T-cell (primary cell): ENCODE measurements around the gene GPAM. TPM values are rescaled to one million over a fixed set of nuclear protein-coding genes. Genes with fewer than 3 reads are reported as not detected.

ENCODE experiments used
- ATAC-seq, 4 experiments: fragments of 200-7000 bp in 3 of 4; fragments of 150-1000 bp in 1 of 4; cut with Tn5 transposase; replicated peaks in 1 of 4; 1 replicate in 3 of 4; 2 replicates in 1 of 4; pipeline ENCODE4 v1.10.0; 2021; ENCODE audit warnings: moderate library complexity in 3 of 4, mild to moderate bottlenecking in 2 of 4, moderate number of reproducible peaks in 1 of 4
- CTCF ChIA-PET, 2 donors: fragments of 300-600 bp; sonication (Branson Sonifier 250); formaldehyde crosslinking; loops; one replicate each; lab custom pipeline; 2022; ENCODE audit warnings: antibody characterized with exemption in 2 of 2; lab: Charles Lee
- POLR2A ChIA-PET, 2 donors: fragments of 300-600 bp; sonication (Branson Sonifier 250); formaldehyde crosslinking; loops; one replicate each; lab custom pipeline; 2022; ENCODE audit warnings: antibody characterized with exemption in 2 of 2; lab: Charles Lee
- DNase-seq, 35 experiments: peaks; one replicate each; pipeline versions ENCODE4 v3.0.0 to v3.0.0-alpha.2; 2013 to 2023
- H3K27ac ChIP-seq: one replicate; pipeline ENCODE4 v1.5.1; 2013; ENCODE audit warnings: low read length
- H3K27me3 ChIP-seq, 2 experiments: replicated peaks in 1 of 2; 1 replicate in 1 of 2; 2 replicates in 1 of 2; pipeline versions ENCODE4 v1.6.1 to v1.7.0; 2013; ENCODE audit warnings: low read length in 1 of 2, mixed read lengths in 1 of 2; ENCODE audit not compliant: control insufficient read depth in 2 of 2, insufficient read depth in 2 of 2; ENCODE audit errors: extremely low read depth in 1 of 2
- H3K36me3 ChIP-seq, 2 donors: 1 replicate in 1 of 2; 2 replicates in 1 of 2; pipeline versions ENCODE4 v1.6.1 to v1.7.0; 2013; ENCODE audit warnings: low read length in 1 of 2; ENCODE audit not compliant: control insufficient read depth in 2 of 2, insufficient read depth in 1 of 2; ENCODE audit errors: extremely low read depth in 1 of 2
- H3K4me1 ChIP-seq, 2 experiments: 1 replicate in 1 of 2; 2 replicates in 1 of 2; pipeline versions ENCODE4 v1.6.1 to v1.7.0; 2013; ENCODE audit warnings: low read length in 2 of 2, mixed read lengths in 1 of 2; ENCODE audit not compliant: insufficient read depth in 2 of 2, control insufficient read depth in 1 of 2; ENCODE audit errors: extremely low read depth in 1 of 2
- H3K4me3 ChIP-seq, 2 donors: 1 replicate in 1 of 2; 2 replicates in 1 of 2; pipeline versions ENCODE4 v1.5.1 to v1.7.0; 2013; ENCODE audit warnings: mild to moderate bottlenecking in 2 of 2, low read length in 1 of 2, moderate library complexity in 1 of 2; ENCODE audit not compliant: control insufficient read depth in 1 of 2; ENCODE audit errors: extremely low read depth in 1 of 2
- H3K9me3 ChIP-seq: 2 replicates; pipeline ENCODE4 v1.7.0; 2013
- H3K27ac Mint-ChIP-seq, 2 donors: one replicate each; pipeline ENCODE4 v1.8.0; 2020 to 2021; ENCODE audit warnings: mild to moderate bottlenecking in 2 of 2, mixed read lengths in 2 of 2
- H3K27me3 Mint-ChIP-seq, 2 donors: one replicate each; pipeline ENCODE4 v1.8.0; 2021 to 2022; ENCODE audit warnings: mixed read lengths in 2 of 2
- H3K36me3 Mint-ChIP-seq: one replicate; pipeline ENCODE4 v1.8.0; 2021; ENCODE audit warnings: mixed read lengths
- H3K4me1 Mint-ChIP-seq, 3 donors: one replicate each; pipeline ENCODE4 v1.8.0; 2020 to 2022; ENCODE audit warnings: mixed read lengths in 3 of 3, mild to moderate bottlenecking in 1 of 3
- H3K4me3 Mint-ChIP-seq, 3 donors: one replicate each; pipeline ENCODE4 v1.8.0; 2020 to 2022; ENCODE audit warnings: mild to moderate bottlenecking in 3 of 3, mixed read lengths in 3 of 3, moderate library complexity in 3 of 3
- H3K9me3 Mint-ChIP-seq, 3 donors: one replicate each; pipeline ENCODE4 v1.8.0; 2020 to 2022; ENCODE audit warnings: mixed read lengths in 3 of 3
- WGBS: methylation state at CpG from one replicate; pipeline ENCODE4 v1.1.5; 2013; ENCODE audit warnings: missing lambda C conversion rate; ENCODE audit not compliant: insufficient coverage; 5-methylcytosine and 5-hydroxymethylcytosine counted together
- total RNA-seq, 35 experiments: library from RNA in 6 of 35; stranded (reverse) in 6 of 35; fragments of 120-200 nt in 1 of 35; gene quantifications; one replicate each; pipeline versions ENCODE4 v1.2.1 to v1.2.4 and lab custom pipeline; 2013 to 2026

The GPAM gene
- total RNA-seq, 5 donors from 2014 or later (not counting 1 experiment from before 2014, with no cell fraction given), result 4.4 to 8.6 (median 5.9) TPM

GRCh38 chr10:112137154-112137987, 46.2 kb downstream of the GPAM start:
- peaks cover 0 to 4% of the 10 kb centered on the region in 2 experiments for H3K4me1 ChIP-seq
- Mint-ChIP-seq H3K4me3 (no peak overlapping the region), H3K4me1 (peaks cover 0 to 3% (median 0%) of the 10 kb centered on the region in 3 donors), H3K9me3 (no peaks in the 10 kb centered on the region), H3K27me3 (no peaks in the 10 kb centered on the region), H3K36me3 (no peaks in the 10 kb centered on the region), H3K27ac (no peak overlapping the region)
- H3K27ac ChIP-seq, result no peak overlapping the region
- peaks cover 0 to 14% of the 10 kb centered on the region in 2 experiments for H3K27me3 ChIP-seq
- ATAC-seq, result peak in 3 of 4 experiments; percentile 39 to 44 (median 41)
- H3K9me3 ChIP-seq, result no peaks in the 10 kb centered on the region
- ChIA-PET POLR2A (interaction anchor here in 1 of 2 donors (0.6 kb wide), 1 partner anchor 28 kb away, joined by 3 read pairs; no protein-coding TSS in a partner anchor), CTCF (interaction anchor here (0.6 to 3.0 kb wide), 12 partner anchors 14 to 1190 kb away, joined by 3 to 14 read pairs (median 4); no protein-coding TSS in a partner anchor)
- H3K4me3 ChIP-seq, result no peak overlapping the region
- 64% methylated on average over 6 of the region's 13 CpGs for WGBS
- H3K36me3 ChIP-seq, result peaks cover 0 to 2% of the 10 kb centered on the region in 2 donors
- peak in 33 of 35 experiments; percentile 6 to 62 (median 41) for DNase-seq

- H3K4me3 Mint-ChIP-seq, result no peak overlapping the region
- no peak overlapping the region for H3K4me3 ChIP-seq
- 65% methylated on average over 4 of the region's 5 CpGs for WGBS
Observed at GRCh38 chr10:112136486-112137153, 46.9 kb downstream of the GPAM start.

DNA sequence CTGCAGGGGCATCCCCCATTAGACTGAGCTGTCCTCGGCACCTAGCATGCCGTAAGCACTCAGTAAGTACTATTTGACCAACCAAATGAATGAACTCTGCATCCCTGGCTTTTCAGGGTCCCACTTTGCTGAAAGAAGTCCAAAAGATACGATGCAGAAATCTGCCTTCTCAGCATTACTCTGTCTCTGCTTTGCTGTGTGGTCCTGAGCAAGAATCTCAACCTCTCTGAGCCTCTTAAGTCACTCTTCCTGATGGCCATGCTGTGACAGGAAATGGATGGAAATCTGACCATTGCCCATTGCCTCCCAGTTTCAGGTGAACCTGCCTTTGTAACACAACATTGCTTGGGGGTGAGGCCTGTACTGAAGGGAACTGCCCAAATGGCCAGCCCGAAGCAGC, 48.0 kb downstream of the GPAM start:
- Mint-ChIP-seq H3K36me3 (no peaks in the 10 kb centered on the region), H3K4me1 (peaks cover 0 to 3% (median 0%) of the 10 kb centered on the region in 3 donors), H3K27me3 (no peaks in the 10 kb centered on the region), H3K9me3 (no peaks in the 10 kb centered on the region), H3K27ac (no peak overlapping the region), H3K4me3 (no peak overlapping the region)
- H3K36me3 ChIP-seq, result no peaks in the 10 kb centered on the region
- no peaks in the 10 kb centered on the region for H3K9me3 ChIP-seq
- CTCF ChIA-PET, result interaction anchor here (0.5 to 1.1 kb wide), 3 partner anchors 20 to 1550 kb away, joined by 3 to 6 read pairs (median 3); no protein-coding TSS in a partner anchor
- H3K27me3 ChIP-seq, result peaks cover 0 to 16% of the 10 kb centered on the region in 2 experiments
- DNase-seq, result no peak
- 80% methylated on average over 4 of the region's 4 CpGs for WGBS
- no peak overlapping the region for H3K4me3 ChIP-seq
- ATAC-seq, result no peak
- POLR2A ChIA-PET, result interaction anchor here in 1 of 2 donors (0.5 kb wide), 1 partner anchor 1199 kb away, joined by 3 read pairs; no protein-coding TSS in a partner anchor
- no peak overlapping the region for H3K27ac ChIP-seq
- peaks cover 0 to 4% of the 10 kb centered on the region in 2 experiments for H3K4me1 ChIP-seq

More at GRCh38 chr10:112136486-112137153, 46.9 kb downstream of the GPAM start:
- H3K9me3 Mint-ChIP-seq, result no peaks in the 10 kb centered on the region
- H3K27me3 Mint-ChIP-seq, result no peaks in the 10 kb centered on the region
- Histone ChIP-seq H3K9me3 (no peaks in the 10 kb centered on the region), H3K36me3 (peaks cover 0 to 2% of the 10 kb centered on the region in 2 donors), H3K27ac (no peak overlapping the region), H3K4me1 (peaks cover 0 to 4% of the 10 kb centered on the region in 2 experiments), H3K27me3 (peaks cover 0 to 14% of the 10 kb centered on the region in 2 experiments)
- H3K4me1 Mint-ChIP-seq, result peaks cover 0 to 3% (median 0%) of the 10 kb centered on the region in 3 donors
- ChIA-PET POLR2A (interaction anchor here in 1 of 2 donors (0.6 kb wide), 1 partner anchor 28 kb away, joined by 3 read pairs; no protein-coding TSS in a partner anchor), CTCF (interaction anchor here (0.5 to 3.0 kb wide), 17 partner anchors 13 to 1549 kb away, joined by 3 to 14 read pairs (median 3); no protein-coding TSS in a partner anchor)
- ATAC-seq (no peak), DNase-seq (no peak)
- no peak overlapping the region for H3K27ac Mint-ChIP-seq
- H3K36me3 Mint-ChIP-seq, result no peaks in the 10 kb centered on the region

- H3K36me3 ChIP-seq, result no peaks in the 10 kb centered on the region
- H3K27me3 Mint-ChIP-seq, result no peaks in the 10 kb centered on the region
- ATAC-seq (no peak), DNase-seq (no peak)
- H3K4me1 Mint-ChIP-seq, result no peaks in the 10 kb centered on the region
- peaks cover 0 to 17% of the 10 kb centered on the region in 2 experiments for H3K27me3 ChIP-seq
- no peak overlapping the region for H3K4me3 ChIP-seq
- no peaks in the 10 kb centered on the region for H3K9me3 Mint-ChIP-seq
- WGBS, result 100% methylated on average over 2 of the region's 4 CpGs
- no peak overlapping the region for H3K27ac Mint-ChIP-seq
- no peaks in the 10 kb centered on the region for H3K36me3 Mint-ChIP-seq
- H3K9me3 ChIP-seq, result no peaks in the 10 kb centered on the region
- H3K4me3 Mint-ChIP-seq, result no peak overlapping the region
- ChIA-PET POLR2A (no interaction called here), CTCF (no interaction called here)
- no peaks in the 10 kb centered on the region for H3K4me1 ChIP-seq
- no peak overlapping the region for H3K27ac ChIP-seq
Observed at GRCh38 chr10:112132435-112132834, 51.1 kb downstream of the GPAM start.

DNA sequence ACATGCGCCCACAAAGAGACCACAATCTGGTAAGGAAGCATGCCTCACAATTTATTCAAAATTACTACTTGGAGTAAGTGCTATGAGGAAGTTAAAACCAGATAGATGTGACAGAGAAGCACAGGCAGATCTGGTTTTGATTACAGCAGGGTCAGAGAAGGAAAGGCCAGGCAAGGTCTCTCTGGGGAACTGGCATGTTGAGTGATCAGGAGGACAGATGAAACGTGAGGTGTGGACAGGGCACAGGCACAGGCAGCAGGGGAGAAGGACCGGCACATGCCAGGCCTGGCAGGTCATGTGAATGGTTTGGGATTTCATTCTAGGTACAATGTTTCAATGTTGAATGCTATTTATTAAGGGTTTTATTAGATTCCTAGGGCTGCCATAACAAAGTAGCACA, 51.6 kb downstream of the GPAM start:
- no peak for ATAC-seq
- DNase-seq, result no peak
- Histone ChIP-seq H3K4me3 (no peak overlapping the region), H3K27me3 (peaks cover 0 to 14% of the 10 kb centered on the region in 2 experiments), H3K9me3 (no peaks in the 10 kb centered on the region), H3K36me3 (no peaks in the 10 kb centered on the region), H3K4me1 (no peaks in the 10 kb centered on the region), H3K27ac (no peak overlapping the region)
- WGBS, result 68% methylated on average over 2 of the region's 3 CpGs
- no peaks in the 10 kb centered on the region for H3K36me3 Mint-ChIP-seq
- H3K4me3 Mint-ChIP-seq, result no peak overlapping the region
- POLR2A ChIA-PET, result no interaction called here
- no peak overlapping the region for H3K27ac Mint-ChIP-seq
- no peaks in the 10 kb centered on the region for H3K9me3 Mint-ChIP-seq
- H3K27me3 Mint-ChIP-seq, result no peaks in the 10 kb centered on the region
- no peaks in the 10 kb centered on the region for H3K4me1 Mint-ChIP-seq
- CTCF ChIA-PET, result no interaction called here

- H3K4me1 ChIP-seq, result no peaks in the 10 kb centered on the region
- peaks cover 0 to 9% of the 10 kb centered on the region in 2 experiments for H3K27me3 ChIP-seq
- H3K36me3 Mint-ChIP-seq, result no peaks in the 10 kb centered on the region
- CTCF ChIA-PET, result no interaction called here
- H3K36me3 ChIP-seq, result no peaks in the 10 kb centered on the region
- no peaks in the 10 kb centered on the region for H3K27me3 Mint-ChIP-seq
- H3K4me3 ChIP-seq, result no peak overlapping the region
- WGBS, result 68% methylated on average over 10 of the region's 11 CpGs
- H3K4me1 Mint-ChIP-seq, result no peaks in the 10 kb centered on the region
- H3K27ac ChIP-seq, result no peak overlapping the region
- DNase-seq (no peak), ATAC-seq (no peak)
- no peak overlapping the region for H3K4me3 Mint-ChIP-seq
- no peaks in the 10 kb centered on the region for H3K9me3 Mint-ChIP-seq
- H3K27ac Mint-ChIP-seq, result no peak overlapping the region
- H3K9me3 ChIP-seq, result no peaks in the 10 kb centered on the region
- POLR2A ChIA-PET, result no interaction called here
Observed at GRCh38 chr10:112131346-112131745, 52.2 kb downstream of the GPAM start.
